ENCODE results near the gene MTSS2.

MTSS2 gene

GRCh38 chr16:70712942-70713341 lies 27.1 kb upstream of the MTSS2 start:
- in situ Hi-C loops (cut with HindIII; ENCODE audit: low pct_ligation_motif_present, low sequenced_read_pairs): no loop called here
- no peak for DNase-seq
- Histone ChIP-seq H3K27me3 (replicated peaks) (no peaks in the 10 kb centered on the region), H3K36me3 (replicated peaks) (no peaks in the 10 kb centered on the region), H3K27ac (no peak overlapping the region), H3K4me3 (ENCODE audit: low read depth, low read length) (no peak overlapping the region)
- TF ChIP-seq, protein P1, sequence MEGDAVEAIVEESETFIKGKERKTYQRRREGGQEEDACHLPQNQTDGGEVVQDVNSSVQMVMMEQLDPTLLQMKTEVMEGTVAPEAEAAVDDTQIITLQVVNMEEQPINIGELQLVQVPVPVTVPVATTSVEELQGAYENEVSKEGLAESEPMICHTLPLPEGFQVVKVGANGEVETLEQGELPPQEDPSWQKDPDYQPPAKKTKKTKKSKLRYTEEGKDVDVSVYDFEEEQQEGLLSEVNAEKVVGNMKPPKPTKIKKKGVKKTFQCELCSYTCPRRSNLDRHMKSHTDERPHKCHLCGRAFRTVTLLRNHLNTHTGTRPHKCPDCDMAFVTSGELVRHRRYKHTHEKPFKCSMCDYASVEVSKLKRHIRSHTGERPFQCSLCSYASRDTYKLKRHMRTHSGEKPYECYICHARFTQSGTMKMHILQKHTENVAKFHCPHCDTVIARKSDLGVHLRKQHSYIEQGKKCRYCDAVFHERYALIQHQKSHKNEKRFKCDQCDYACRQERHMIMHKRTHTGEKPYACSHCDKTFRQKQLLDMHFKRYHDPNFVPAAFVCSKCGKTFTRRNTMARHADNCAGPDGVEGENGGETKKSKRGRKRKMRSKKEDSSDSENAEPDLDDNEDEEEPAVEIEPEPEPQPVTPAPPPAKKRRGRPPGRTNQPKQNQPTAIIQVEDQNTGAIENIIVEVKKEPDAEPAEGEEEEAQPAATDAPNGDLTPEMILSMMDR (IDR thresholded peaks at IDR 0.05; ENCODE audit: low read depth, low read length, missing control alignments): no peak

- DNase-seq: no peak
- TF ChIP-seq, protein P1 (IDR thresholded peaks at IDR 0.05; ENCODE audit: low read depth, low read length, missing control alignments): no peak
- in situ Hi-C loops (cut with HindIII; ENCODE audit: low pct_ligation_motif_present, low sequenced_read_pairs): no loop called here
- Histone ChIP-seq H3K4me3 (ENCODE audit: low read depth, low read length) (no peak overlapping the region), H3K27me3 (replicated peaks) (no peaks in the 10 kb centered on the region), H3K27ac (no peak overlapping the region), H3K36me3 (replicated peaks) (no peaks in the 10 kb centered on the region)
These were observed 26.5 kb upstream of the MTSS2 start for GRCh38 chr16:70712359-70712758.

GRCh38 chr16:70711211-70712031 lies 25.6 kb upstream of the MTSS2 start:
- in situ Hi-C loops (cut with HindIII; ENCODE audit: low pct_ligation_motif_present, low sequenced_read_pairs): no loop called here
- H3K4me3 ChIP-seq (ENCODE audit: low read depth, low read length): no peak overlapping the region
- TF ChIP-seq, protein P1 (IDR thresholded peaks at IDR 0.05; ENCODE audit: low read depth, low read length, missing control alignments): no peak
- no peaks in the 10 kb centered on the region for H3K27me3 ChIP-seq (replicated peaks)
- no peak for DNase-seq
- no peaks in the 10 kb centered on the region for H3K36me3 ChIP-seq (replicated peaks)
- H3K27ac ChIP-seq: no peak overlapping the region

GRCh38 chr16:70710422-70711210 lies 24.8 kb upstream of the MTSS2 start:
- no peak overlapping the region for H3K27ac ChIP-seq
- H3K4me3 ChIP-seq (ENCODE audit: low read depth, low read length): no peak overlapping the region
- no peaks in the 10 kb centered on the region for H3K36me3 ChIP-seq (replicated peaks)
- H3K27me3 ChIP-seq (replicated peaks): no peaks in the 10 kb centered on the region
- TF ChIP-seq, protein P1 (IDR thresholded peaks at IDR 0.05; ENCODE audit: low read depth, low read length, missing control alignments): no peak
- no peak for DNase-seq
- in situ Hi-C loops (cut with HindIII; ENCODE audit: low pct_ligation_motif_present, low sequenced_read_pairs): no loop called here

- Histone ChIP-seq H3K4me3 (ENCODE audit: low read depth, low read length) (no peak overlapping the region), H3K27ac (no peak overlapping the region), H3K27me3 (replicated peaks) (no peaks in the 10 kb centered on the region), H3K36me3 (replicated peaks) (no peaks in the 10 kb centered on the region)
- TF ChIP-seq, protein P1 (IDR thresholded peaks at IDR 0.05; ENCODE audit: low read depth, low read length, missing control alignments): no peak
- DNase-seq: no peak
- in situ Hi-C loops (cut with HindIII; ENCODE audit: low pct_ligation_motif_present, low sequenced_read_pairs): no loop called here
These were observed 24.1 kb upstream of the MTSS2 start for GRCh38 chr16:70709942-70710341.

All from brain microvascular endothelial cell (primary cell).